ENCODE data around the gene AGAP3. TPM values are rescaled to one million over a fixed set of nuclear protein-coding genes. Genes with fewer than 3 reads are reported as not detected.

AGAP3 gene
- total RNA-seq, 1 donor from 2014 or later, result 152 TPM

- H3K4me3 ChIP-seq, result no peak overlapping the region
- peaks cover 31% of the 10 kb centered on the region for H3K36me3 ChIP-seq
- TF ChIP-seq CTCF (IDR thresholded peaks at IDR 0.05), result no peak
- ATAC-seq, result no peak
- peaks cover 35% of the 10 kb centered on the region for H3K4me1 ChIP-seq
- DNase-seq, result peak; percentile 60
- intact Hi-C loops (cut with DNase I), result no loop called here
- H3K27ac ChIP-seq, result no peak overlapping the region
- H3K27me3 ChIP-seq, result no peaks in the 10 kb centered on the region
- H3K9me3 ChIP-seq, result no peaks in the 10 kb centered on the region
Observed at GRCh38 chr7:151078233-151079040, 7.8 kb upstream of the AGAP3 start.

DNA sequence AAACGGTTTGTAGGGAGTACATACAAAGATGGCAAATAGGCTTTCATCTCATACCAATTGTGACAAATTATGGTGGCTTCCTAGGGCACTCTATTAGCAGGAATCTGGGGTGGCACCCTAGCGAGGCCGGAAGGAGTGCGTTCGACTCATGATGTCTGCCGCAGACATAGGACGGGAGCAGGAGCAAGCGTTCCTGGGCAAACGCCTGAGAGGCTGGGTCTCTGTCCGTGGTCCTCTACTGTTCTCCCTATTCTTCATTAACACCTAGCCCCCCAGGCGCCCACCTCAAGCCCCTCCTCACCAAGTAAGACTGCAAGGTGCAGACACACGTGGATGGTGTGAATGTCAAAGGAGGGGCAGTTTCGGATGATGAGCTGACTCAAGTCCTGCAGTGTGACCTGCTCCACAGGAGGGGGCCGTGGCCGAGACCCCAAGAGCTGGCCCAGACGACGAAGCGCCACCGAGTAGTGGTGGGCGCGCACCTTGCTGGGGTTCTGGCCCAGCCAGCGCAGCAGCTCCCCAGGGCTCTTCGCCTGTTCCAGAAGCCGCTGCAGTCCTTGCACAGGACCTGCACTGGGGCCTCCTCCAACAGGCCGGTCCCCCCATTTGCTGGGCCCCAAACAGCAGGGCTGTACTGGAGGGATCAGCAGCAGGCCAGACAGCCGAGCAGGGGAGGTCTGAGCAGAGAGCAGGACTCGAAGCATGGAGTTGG is 6.9 kb upstream of the AGAP3 start:
- Histone ChIP-seq H3K4me1 (peaks cover 43% of the 10 kb centered on the region), H3K4me3 (peak overlapping the region; percentile 78), H3K36me3 (peaks cover 22% of the 10 kb centered on the region), H3K27me3 (no peaks in the 10 kb centered on the region), H3K9me3 (no peaks in the 10 kb centered on the region), H3K27ac (no peak overlapping the region)
- ATAC-seq, result no peak
- peak; percentile 58 for DNase-seq
- intact Hi-C loops (cut with DNase I), result no loop called here
- TF ChIP-seq CTCF (IDR thresholded peaks at IDR 0.05), result no peak

- intact Hi-C loops (cut with DNase I), result no loop called here
- H3K36me3 ChIP-seq, result peaks cover 14% of the 10 kb centered on the region
Observed at GRCh38 chr7:151080067-151080521, 6.2 kb upstream of the AGAP3 start.

GRCh38 chr7:151080522-151081169 is 5.6 kb upstream of the AGAP3 start, which contains the start of gene FASTK:
Gene FASTK, minus strand, starts transcription at chr7:151080809. Its CDS starts 43 bp downstream, at chr7:151080766.
- no peak for TF ChIP-seq CTCF (IDR thresholded peaks at IDR 0.05)
- H3K9me3 ChIP-seq, result no peaks in the 10 kb centered on the region
- peaks cover 9% of the 10 kb centered on the region for H3K36me3 ChIP-seq
- H3K4me3 ChIP-seq, result peak within 1 kb of the TSS; percentile 78
- intact Hi-C loops (cut with DNase I), result no loop called here
- ATAC-seq (peak; percentile 91), DNase-seq (peak; percentile 95)
- H3K4me1 ChIP-seq, result peaks cover 50% of the 10 kb centered on the region
- H3K27me3 ChIP-seq, result no peaks in the 10 kb centered on the region
- peak within 1 kb of the TSS; percentile 88 for H3K27ac ChIP-seq

More at GRCh38 chr7:151080067-151080521, 6.2 kb upstream of the AGAP3 start:
- no peak for TF ChIP-seq CTCF (IDR thresholded peaks at IDR 0.05)
- DNase-seq (no peak), ATAC-seq (peak; percentile 3)
- H3K4me3 ChIP-seq, result peak overlapping the region; percentile 78
- H3K9me3 ChIP-seq, result no peaks in the 10 kb centered on the region
- H3K27me3 ChIP-seq, result no peaks in the 10 kb centered on the region
- H3K27ac ChIP-seq, result peak overlapping the region; percentile 88
- peaks cover 45% of the 10 kb centered on the region for H3K4me1 ChIP-seq

DNA sequence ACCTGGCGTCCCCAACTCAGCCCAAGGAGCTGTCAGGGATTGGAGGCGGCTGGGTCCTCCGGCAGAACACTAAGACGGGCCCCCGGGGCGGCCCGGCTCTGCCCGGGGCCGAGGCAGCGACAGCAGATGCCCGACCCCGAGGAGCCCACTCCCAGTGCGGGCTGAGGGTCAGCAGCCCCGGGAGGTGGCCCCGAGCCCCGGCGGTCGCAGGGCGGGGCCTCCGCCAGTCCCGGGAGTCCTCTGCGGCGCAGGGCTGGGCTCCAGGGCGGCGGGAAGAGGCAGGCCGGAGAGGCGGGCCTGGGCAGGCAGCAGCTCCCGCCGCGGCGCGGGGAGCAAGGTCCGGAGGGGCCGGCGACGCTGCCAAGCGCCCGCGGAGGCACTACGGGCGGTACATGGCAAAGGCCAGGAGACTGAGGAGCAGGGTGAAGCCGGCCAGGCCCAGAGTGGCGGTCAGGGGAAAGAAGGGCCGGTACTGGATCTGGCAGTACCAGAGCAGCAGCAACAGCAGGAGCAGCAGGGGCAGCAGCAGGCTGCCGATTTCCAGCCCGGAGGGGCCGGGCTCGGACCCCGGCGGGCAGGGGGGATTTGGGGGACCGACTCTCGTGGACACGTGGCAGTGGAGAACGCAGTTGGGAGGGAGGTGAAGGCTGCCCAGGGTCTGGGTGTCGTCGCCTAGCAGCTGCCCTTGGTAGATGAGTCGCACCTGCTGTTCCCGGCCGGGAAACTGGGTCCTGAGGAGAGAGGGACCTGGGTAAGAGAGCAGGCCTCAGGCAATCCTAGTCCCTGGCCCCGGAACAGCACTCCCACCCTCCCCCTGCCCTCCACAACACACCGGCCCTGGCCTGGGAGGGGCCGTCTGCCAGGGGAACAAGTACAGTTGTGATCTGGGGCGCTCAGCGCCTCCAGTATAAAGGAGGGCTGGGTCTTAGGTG is 4.8 kb upstream of the AGAP3 start:
- Histone ChIP-seq H3K27ac (peak overlapping the region; percentile 88), H3K36me3 (peaks cover 2% of the 10 kb centered on the region), H3K4me3 (peak overlapping the region; percentile 78), H3K27me3 (no peaks in the 10 kb centered on the region), H3K9me3 (no peaks in the 10 kb centered on the region), H3K4me1 (peaks cover 52% of the 10 kb centered on the region)
- DNase-seq (peak; percentile 69), ATAC-seq (no peak)
- intact Hi-C loops (cut with DNase I), result no loop called here
- TF ChIP-seq CTCF (IDR thresholded peaks at IDR 0.05), result no peak
